ENCODE results near the gene MYH3. TPM values are rescaled to one million over a fixed set of nuclear protein-coding genes. Genes with fewer than 3 reads are reported as not detected.

Gene MYH3
- total RNA-seq, 2 experiments from 2014 or later: 3.6 to 6.0 TPM

- DNase-seq (no peak), ATAC-seq (ENCODE audit: low read depth) (no peak)
- Mint-ChIP-seq H3K27me3 (no peaks in the 10 kb centered on the region), H3K4me3 (no peak overlapping the region), H3K36me3 (peaks cover 9% of the 10 kb centered on the region), H3K4me1 (peaks cover 3% of the 10 kb centered on the region), H3K9me3 (no peaks in the 10 kb centered on the region), H3K27ac (no peak overlapping the region)
- POLR2A ChIA-PET: no interaction called here
Observed at GRCh38 chr17:10635290-10635689, 21.8 kb downstream of the MYH3 start.

- no peak overlapping the region for H3K27ac Mint-ChIP-seq
- DNase-seq: no peak
- no peaks in the 10 kb centered on the region for H3K9me3 Mint-ChIP-seq
- H3K27me3 Mint-ChIP-seq: no peaks in the 10 kb centered on the region
- H3K36me3 Mint-ChIP-seq: peaks cover 7% of the 10 kb centered on the region
- no peak for ATAC-seq (ENCODE audit: low read depth)
- no peak overlapping the region for H3K4me3 Mint-ChIP-seq
- peaks cover 3% of the 10 kb centered on the region for H3K4me1 Mint-ChIP-seq
- POLR2A ChIA-PET: no interaction called here
Observed at GRCh38 chr17:10633738-10634379, 23.2 kb downstream of the MYH3 start.

DNA sequence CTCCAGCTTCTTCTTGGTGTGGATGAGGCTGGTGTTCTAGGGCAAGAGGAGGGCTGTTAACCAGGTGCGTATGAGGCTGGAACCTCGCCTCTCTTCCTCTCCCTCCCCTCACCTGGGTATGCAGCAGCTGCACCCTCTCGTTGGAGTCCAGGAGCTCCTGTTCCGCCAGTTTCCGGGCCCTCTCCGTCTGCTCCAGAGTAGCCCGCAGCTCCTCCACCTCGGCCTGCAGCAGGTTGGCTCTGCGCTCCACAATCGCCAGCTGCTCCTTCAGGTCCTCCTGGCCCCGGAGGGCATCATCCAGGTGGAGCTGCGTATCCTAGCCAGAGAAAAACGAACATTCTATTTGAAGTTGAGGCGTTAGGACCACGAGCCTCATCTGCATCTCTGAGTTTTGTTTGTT is 25.4 kb downstream of the MYH3 start:
- DNase-seq: no peak
- peaks cover 3% of the 10 kb centered on the region for H3K4me1 Mint-ChIP-seq
- POLR2A ChIA-PET: no interaction called here
- no peak overlapping the region for H3K27ac Mint-ChIP-seq
- no peaks in the 10 kb centered on the region for H3K9me3 Mint-ChIP-seq
- peaks cover 2% of the 10 kb centered on the region for H3K36me3 Mint-ChIP-seq
- ATAC-seq (ENCODE audit: low read depth): no peak
- H3K4me3 Mint-ChIP-seq: no peak overlapping the region
- no peaks in the 10 kb centered on the region for H3K27me3 Mint-ChIP-seq

DNA sequence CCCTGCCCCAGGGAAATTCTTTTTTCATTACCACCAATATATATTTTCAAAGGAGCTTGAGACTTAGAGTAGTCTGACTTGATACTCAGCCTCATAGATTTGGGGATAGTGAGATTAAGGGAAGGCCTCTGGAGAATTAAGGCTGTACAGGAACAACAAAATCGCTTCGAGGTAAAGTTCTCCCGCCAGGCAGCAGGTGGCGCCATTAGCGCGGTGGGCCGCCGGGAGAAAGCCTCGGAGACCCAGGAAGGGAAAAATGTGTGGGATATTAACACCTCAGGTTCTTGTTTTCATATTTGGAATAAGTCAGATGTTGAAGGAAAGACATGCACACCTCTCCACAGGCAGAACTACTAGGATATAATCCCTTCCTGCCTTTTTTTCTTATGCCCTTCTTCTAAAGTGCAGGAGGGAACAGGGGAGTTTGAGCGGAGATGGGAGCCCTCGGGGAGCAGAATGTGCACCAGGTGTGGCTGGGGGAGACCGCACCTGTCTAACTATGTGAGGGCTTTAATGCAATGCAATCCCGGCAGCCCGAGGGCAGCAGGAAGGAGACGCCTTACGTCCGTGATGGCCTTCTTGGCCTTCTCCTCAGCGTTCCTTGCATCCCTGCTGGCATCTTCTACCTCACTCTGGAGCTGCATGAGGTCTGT is 25.9 kb downstream of the MYH3 start:
- peaks cover 3% of the 10 kb centered on the region for H3K4me1 Mint-ChIP-seq
- ATAC-seq (ENCODE audit: low read depth) (no peak), DNase-seq (peak; percentile 51)
- H3K9me3 Mint-ChIP-seq: no peaks in the 10 kb centered on the region
- no peak overlapping the region for H3K4me3 Mint-ChIP-seq
- no peaks in the 10 kb centered on the region for H3K27me3 Mint-ChIP-seq
- H3K36me3 Mint-ChIP-seq: peaks cover 2% of the 10 kb centered on the region
- POLR2A ChIA-PET: no interaction called here
- no peak overlapping the region for H3K27ac Mint-ChIP-seq

DNA sequence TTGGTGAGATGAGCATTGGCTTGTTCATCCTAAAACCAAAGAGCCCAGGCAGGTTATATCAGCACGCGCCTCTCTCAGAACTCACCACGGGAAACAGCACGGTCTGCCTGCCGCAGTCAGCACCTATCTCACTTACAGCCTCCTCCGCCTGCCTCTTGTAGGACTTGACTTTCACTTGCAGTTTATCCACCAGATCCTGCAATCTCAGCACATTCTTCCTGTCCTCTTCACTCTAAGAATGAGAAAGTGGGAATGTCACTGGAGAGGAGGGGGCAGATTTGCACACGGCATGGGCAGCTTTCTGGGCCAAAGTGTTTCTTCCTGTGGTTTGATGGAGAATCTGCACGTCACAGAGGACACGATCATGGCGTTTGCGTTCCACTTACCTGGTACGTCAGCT is 27.4 kb downstream of the MYH3 start:
- H3K27ac Mint-ChIP-seq: no peak overlapping the region
- ATAC-seq (ENCODE audit: low read depth) (no peak), DNase-seq (no peak)
- POLR2A ChIA-PET: no interaction called here
- H3K36me3 Mint-ChIP-seq: no peaks in the 10 kb centered on the region
- no peaks in the 10 kb centered on the region for H3K9me3 Mint-ChIP-seq
- no peaks in the 10 kb centered on the region for H3K27me3 Mint-ChIP-seq
- no peaks in the 10 kb centered on the region for H3K4me1 Mint-ChIP-seq
- H3K4me3 Mint-ChIP-seq: no peak overlapping the region

DNA sequence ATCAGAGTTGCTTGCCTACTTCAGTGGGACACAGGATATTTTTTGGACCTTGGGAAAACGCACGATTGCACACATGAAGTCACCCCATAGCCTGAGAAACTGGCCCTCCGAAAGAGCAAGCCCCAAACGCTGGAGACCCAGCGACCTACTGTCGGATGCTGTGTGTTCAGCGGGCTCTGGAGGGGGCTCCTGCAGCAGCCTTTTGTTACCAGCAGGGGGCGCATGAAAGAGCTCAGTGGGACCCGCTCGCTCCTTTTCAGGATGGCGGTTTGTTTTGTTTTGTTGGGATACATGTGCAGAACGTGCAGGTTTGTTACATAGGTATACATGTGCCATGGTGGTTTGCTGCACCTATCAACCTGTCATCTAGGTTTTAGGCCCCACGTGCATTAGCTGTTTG is 28.4 kb downstream of the MYH3 start:
- DNase-seq: no peak
- POLR2A ChIA-PET: no interaction called here
- Mint-ChIP-seq H3K36me3 (no peaks in the 10 kb centered on the region), H3K9me3 (no peaks in the 10 kb centered on the region), H3K27me3 (no peaks in the 10 kb centered on the region), H3K4me1 (no peaks in the 10 kb centered on the region), H3K4me3 (no peak overlapping the region), H3K27ac (no peak overlapping the region)
- no peak for ATAC-seq (ENCODE audit: low read depth)

- no peak overlapping the region for H3K27ac Mint-ChIP-seq
- no peak overlapping the region for H3K4me3 Mint-ChIP-seq
- H3K4me1 Mint-ChIP-seq: no peaks in the 10 kb centered on the region
- H3K9me3 Mint-ChIP-seq: no peaks in the 10 kb centered on the region
- H3K27me3 Mint-ChIP-seq: no peaks in the 10 kb centered on the region
- DNase-seq: no peak
- no peak for ATAC-seq (ENCODE audit: low read depth)
- POLR2A ChIA-PET: no interaction called here
- no peaks in the 10 kb centered on the region for H3K36me3 Mint-ChIP-seq
Observed at GRCh38 chr17:10626390-10626789, 30.7 kb downstream of the MYH3 start.

GRCh38 chr17:10624969-10625368 is 32.1 kb downstream of the MYH3 start:
- Mint-ChIP-seq H3K9me3 (no peaks in the 10 kb centered on the region), H3K36me3 (no peaks in the 10 kb centered on the region), H3K27me3 (no peaks in the 10 kb centered on the region), H3K4me3 (no peak overlapping the region), H3K4me1 (no peaks in the 10 kb centered on the region), H3K27ac (no peak overlapping the region)
- DNase-seq (no peak), ATAC-seq (ENCODE audit: low read depth) (no peak)
- POLR2A ChIA-PET: no interaction called here

- H3K4me1 Mint-ChIP-seq: no peaks in the 10 kb centered on the region
- H3K36me3 Mint-ChIP-seq: no peaks in the 10 kb centered on the region
- POLR2A ChIA-PET: no interaction called here
- no peaks in the 10 kb centered on the region for H3K9me3 Mint-ChIP-seq
- ATAC-seq (ENCODE audit: low read depth) (no peak), DNase-seq (no peak)
- no peak overlapping the region for H3K27ac Mint-ChIP-seq
- no peaks in the 10 kb centered on the region for H3K27me3 Mint-ChIP-seq
- H3K4me3 Mint-ChIP-seq: no peak overlapping the region
Observed at GRCh38 chr17:10623737-10624338, 33.3 kb downstream of the MYH3 start.

DNA sequence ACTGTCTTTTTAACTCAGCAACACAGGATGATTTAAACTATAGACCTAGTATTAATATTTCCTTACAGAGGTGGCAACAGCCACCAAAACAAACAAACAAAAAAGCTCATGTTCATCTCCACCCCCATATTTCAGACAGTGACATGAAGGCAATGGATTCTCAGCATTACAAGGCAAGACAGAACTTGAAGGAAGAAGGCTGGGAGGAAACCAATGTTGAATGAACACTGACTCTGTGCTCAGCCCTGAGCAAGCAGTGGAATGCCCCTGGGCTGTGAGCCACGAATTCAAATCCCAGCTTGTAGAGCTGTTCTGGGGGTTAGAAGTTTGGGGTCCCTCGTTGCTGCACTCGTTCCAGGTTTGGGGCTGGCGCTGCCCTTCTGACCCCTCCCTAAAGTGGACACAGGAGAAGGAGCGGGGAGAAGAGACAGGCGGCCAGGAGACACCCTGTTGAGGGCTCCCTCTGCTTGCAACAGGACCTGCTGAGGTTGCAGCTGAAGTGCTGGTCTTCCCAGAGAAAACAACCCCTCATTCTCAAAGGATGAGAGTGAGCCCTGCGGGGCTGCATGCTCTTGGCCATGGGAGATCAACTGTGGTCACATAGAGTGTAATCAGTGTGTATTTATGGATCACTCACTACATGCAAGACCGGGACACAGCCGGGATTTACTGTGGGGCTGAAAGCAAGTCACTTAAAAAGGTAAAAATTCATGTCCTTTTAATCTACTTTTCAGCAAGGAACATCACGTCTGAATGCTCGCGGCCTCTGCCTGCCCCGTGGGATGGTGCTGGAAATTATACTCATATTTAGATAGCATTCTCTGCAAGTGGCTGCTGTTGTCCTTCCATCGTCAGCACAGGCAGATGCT is 34.3 kb downstream of the MYH3 start:
- ATAC-seq (ENCODE audit: low read depth): no peak
- H3K27me3 Mint-ChIP-seq: no peaks in the 10 kb centered on the region
- POLR2A ChIA-PET: no interaction called here

DNA sequence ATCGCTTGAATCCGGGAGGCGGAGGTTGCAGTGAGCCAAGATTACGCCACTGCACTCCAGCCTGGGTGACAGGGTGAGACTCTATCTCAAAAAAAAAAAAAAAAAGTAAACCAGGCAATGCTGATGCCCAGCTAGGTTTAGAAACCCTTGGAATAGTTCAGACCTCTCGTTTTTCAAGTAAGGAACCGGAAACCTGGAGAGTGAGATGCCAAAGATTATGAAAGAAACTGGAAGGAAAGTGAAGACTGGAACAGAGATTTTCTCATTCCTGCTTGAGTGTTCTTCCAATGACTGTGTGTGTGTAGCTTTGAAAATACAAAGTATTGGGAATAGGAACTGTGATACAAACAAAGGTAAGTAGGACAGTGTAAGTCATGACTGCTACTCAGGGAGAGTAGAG is 35.7 kb downstream of the MYH3 start:
- DNase-seq: no peak
- no peaks in the 10 kb centered on the region for H3K27me3 Mint-ChIP-seq
- no peak for ATAC-seq (ENCODE audit: low read depth)
- peaks cover 1% of the 10 kb centered on the region for H3K4me1 Mint-ChIP-seq
- H3K27ac Mint-ChIP-seq: no peak overlapping the region
- no peak overlapping the region for H3K4me3 Mint-ChIP-seq
- POLR2A ChIA-PET: no interaction called here
- H3K36me3 Mint-ChIP-seq: no peaks in the 10 kb centered on the region
- no peaks in the 10 kb centered on the region for H3K9me3 Mint-ChIP-seq

More for the DNA sequence above, 34.3 kb downstream of the MYH3 start:
- no peak overlapping the region for H3K27ac Mint-ChIP-seq
- peaks cover 1% of the 10 kb centered on the region for H3K4me1 Mint-ChIP-seq
- H3K9me3 Mint-ChIP-seq: no peaks in the 10 kb centered on the region
- H3K36me3 Mint-ChIP-seq: no peaks in the 10 kb centered on the region
- no peak for DNase-seq
- no peak overlapping the region for H3K4me3 Mint-ChIP-seq

DNA sequence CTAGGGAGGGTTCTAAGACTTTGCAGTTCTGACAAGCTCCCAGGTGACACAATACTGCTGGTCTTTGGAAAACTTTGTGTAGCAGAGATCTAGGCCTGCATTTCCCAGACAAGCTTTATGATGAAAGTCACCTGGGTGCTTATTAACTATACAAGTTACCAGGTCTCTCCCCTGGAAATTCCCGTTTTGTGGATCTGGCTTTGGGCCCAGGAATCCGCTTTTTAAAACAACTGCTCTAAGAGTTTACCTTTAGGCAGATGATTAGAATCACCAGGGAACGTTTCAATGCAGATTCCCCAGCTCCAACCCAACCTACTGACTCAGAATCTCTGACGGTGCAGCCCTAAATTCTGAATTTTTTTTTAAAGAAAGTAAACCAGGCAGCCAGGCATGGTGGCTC is 36.3 kb downstream of the MYH3 start:
- no peak overlapping the region for H3K27ac Mint-ChIP-seq
- peaks cover 1% of the 10 kb centered on the region for H3K4me1 Mint-ChIP-seq
- no peaks in the 10 kb centered on the region for H3K27me3 Mint-ChIP-seq

DNA sequence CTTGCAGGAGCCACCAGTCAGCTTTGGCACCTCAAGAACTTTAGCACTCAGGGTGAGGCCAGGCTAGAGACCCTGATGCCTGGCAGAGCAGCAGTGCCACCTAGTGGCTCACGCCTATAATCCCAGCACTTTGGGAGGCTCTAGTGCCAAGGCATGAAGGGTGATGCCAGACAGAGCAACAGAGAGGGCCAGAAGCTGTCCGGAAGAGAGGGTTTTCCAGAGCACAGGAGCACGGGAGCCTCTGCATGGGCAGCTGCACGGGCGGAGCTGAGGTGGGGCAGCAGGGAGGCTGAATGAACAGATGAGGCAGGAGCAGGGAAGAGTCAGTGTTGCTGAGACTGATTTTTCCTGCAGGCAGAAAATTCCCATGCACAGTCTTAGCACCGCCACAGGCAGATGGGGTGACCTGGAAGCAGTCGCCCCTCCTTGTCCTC is 38.9 kb downstream of the MYH3 start:
- no peaks in the 10 kb centered on the region for H3K27me3 Mint-ChIP-seq
- H3K9me3 Mint-ChIP-seq: no peaks in the 10 kb centered on the region
- peak; percentile 69 for DNase-seq
- no peak overlapping the region for H3K4me3 Mint-ChIP-seq
- H3K27ac Mint-ChIP-seq: no peak overlapping the region
- ATAC-seq (ENCODE audit: low read depth): peak; percentile 86
- peaks cover 1% of the 10 kb centered on the region for H3K4me1 Mint-ChIP-seq
- POLR2A ChIA-PET: no interaction called here
- no peaks in the 10 kb centered on the region for H3K36me3 Mint-ChIP-seq

More for the DNA sequence above, 36.3 kb downstream of the MYH3 start:
- H3K4me3 Mint-ChIP-seq: no peak overlapping the region
- H3K9me3 Mint-ChIP-seq: no peaks in the 10 kb centered on the region
- POLR2A ChIA-PET: no interaction called here
- no peak for DNase-seq
- no peak for ATAC-seq (ENCODE audit: low read depth)
- no peaks in the 10 kb centered on the region for H3K36me3 Mint-ChIP-seq

All from activated naive CD8-positive, alpha-beta T cell treated with anti-CD3 and anti-CD28 coated beads, Interleukin-2, amount 10 ng/mL, durations not matched to agents 7 days and 5 days (primary cell).